GM12875 (cell line): ENCODE results near the gene PDE4D.

Experiments
- H3K4me3 ChIP-seq: one replicate; pipeline ENCODE4 v1.5.1; 2011; ENCODE audit warnings: low read depth, low read length, control low read depth
- CTCF ChIP-seq: IDR thresholded peaks from 2 replicates; pipeline ENCODE4 v1.5.1; 2011; ENCODE audit warnings: low read depth, mild to moderate bottlenecking, control low read depth, inconsistent platforms, low read length, moderate library complexity, borderline replicate concordance; ENCODE audit not compliant: insufficient read depth

The PDE4D gene

DNA sequence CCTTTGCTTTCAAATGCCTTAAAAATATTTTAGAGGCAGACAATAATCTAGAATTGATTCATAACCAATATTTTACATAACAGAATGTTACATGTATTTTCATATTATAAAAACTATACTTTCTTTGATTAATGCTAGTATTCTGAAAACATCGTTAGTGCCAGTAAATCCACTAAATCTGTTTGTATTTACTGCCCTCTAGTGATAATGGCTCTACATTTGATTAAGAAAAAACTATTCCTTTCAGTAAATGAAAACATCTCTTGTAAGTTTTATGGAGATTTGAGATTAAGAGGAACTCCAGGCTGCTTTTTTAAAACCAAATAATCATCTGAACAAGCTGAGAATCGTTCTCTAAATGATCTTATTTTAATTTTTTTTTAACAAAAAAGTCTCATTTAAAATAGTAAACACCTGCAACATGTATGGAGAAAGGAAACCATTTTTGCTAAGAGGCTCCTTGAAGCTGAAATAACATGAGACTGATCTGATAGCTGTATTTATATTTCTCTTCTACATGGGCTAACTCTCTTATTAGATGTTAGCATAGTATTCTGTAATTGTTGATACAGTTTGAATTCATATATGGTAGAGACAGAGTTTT, 886.0 kb downstream of the PDE4D start:
- no peak overlapping the region for H3K4me3 ChIP-seq
- TF ChIP-seq CTCF = no peak

GRCh38 chr5:59005934-59006701, 887.4 kb downstream of the PDE4D start:
- no peak for TF ChIP-seq CTCF
- H3K4me3 ChIP-seq = no peak overlapping the region

GRCh38 chr5:59003641-59004040, 889.9 kb downstream of the PDE4D start:
- no peak for TF ChIP-seq CTCF

GRCh38 chr5:59003124-59003523, 890.4 kb downstream of the PDE4D start:
- TF ChIP-seq CTCF = no peak
- no peak overlapping the region for H3K4me3 ChIP-seq

More at GRCh38 chr5:59003641-59004040, 889.9 kb downstream of the PDE4D start:
- H3K4me3 ChIP-seq = no peak overlapping the region

DNA sequence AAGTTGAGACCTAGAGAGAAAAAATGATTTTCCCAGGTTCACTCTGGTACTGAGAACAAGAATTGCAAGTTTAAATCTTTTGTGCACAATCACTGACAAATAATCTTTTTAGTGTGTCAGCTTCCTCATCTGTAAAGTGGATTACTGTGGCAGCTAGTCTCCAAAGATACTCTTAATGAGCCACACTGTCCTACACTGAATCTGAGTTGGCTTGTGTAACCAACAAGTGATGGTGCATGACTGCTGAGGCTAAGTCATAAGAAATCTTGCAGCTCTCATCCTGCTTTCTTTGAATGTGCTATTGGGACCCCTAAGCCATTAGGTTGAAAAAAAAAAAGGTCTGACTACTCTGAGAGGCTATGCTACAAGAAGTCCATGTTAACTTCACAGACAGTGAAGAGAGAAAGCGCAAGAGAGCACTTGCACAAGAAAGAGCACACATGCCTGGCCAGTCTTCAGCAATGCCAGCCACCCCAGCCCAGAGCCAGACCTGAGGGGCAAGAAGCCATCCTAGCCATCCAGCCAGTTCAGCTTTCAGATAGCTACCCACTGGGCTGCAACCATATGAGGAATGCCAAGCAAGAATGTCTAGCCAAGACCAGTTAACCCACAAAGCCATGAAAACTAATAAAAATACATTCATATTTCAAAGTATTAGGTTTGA, 891.2 kb downstream of the PDE4D start:
- TF ChIP-seq CTCF = no peak

DNA sequence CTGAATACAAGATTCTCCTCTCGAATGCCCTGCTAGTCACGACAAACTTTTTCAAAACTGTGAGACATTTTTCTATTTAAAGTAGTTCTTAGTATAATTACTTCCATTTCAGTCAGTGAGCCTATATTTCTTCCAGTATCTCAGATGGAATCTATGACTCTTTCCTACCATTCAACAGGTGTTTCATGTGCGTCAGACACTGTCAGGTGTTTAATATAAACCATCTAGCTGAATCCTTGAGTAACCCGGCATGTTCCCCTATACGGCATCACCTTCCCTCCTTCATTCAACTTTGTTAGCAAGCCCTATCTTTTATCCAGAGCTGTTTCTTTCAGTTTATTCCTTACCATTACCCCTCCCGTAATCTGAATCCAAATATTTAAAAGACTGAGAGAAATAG, 891.8 kb downstream of the PDE4D start:
- TF ChIP-seq CTCF = no peak
- H3K4me3 ChIP-seq = no peak overlapping the region

More for the DNA sequence above, 891.2 kb downstream of the PDE4D start:
- no peak overlapping the region for H3K4me3 ChIP-seq
